ENCODE data around the gene USP37.

The USP37 gene

GRCh38 chr2:218425531-218425930 lies 142.6 kb downstream of the USP37 start:
- TF ChIP-seq POLR2AphosphoS5 (IDR thresholded peaks at IDR 0.05; ENCODE audit: low read depth, low read length): no peak

- TF ChIP-seq POLR2AphosphoS5 (IDR thresholded peaks at IDR 0.05; ENCODE audit: low read depth, low read length) (no peak), SIN3A (IDR thresholded peaks at IDR 0.05; ENCODE audit: borderline replicate concordance, insufficient read depth, low read length) (no peak), FOXP2 (optimal IDR thresholded peaks at IDR 0.05; ENCODE audit: borderline replicate concordance, extremely low read depth, extremely low read length, insufficient read depth) (no peak), TAF1 (IDR thresholded peaks at IDR 0.05; ENCODE audit: borderline replicate concordance, insufficient read depth, low read length) (no peak), REST (IDR thresholded peaks at IDR 0.05; ENCODE audit: insufficient read depth in 1 of 2, low read depth in 2 of 2, low read length in 2 of 2) (no peak)
These were observed 144.6 kb downstream of the USP37 start for GRCh38 chr2:218423584-218423983.

GRCh38 chr2:218422403-218423086 lies 145.6 kb downstream of the USP37 start:
- no peak for TF ChIP-seq FOXP2 (optimal IDR thresholded peaks at IDR 0.05; ENCODE audit: borderline replicate concordance, extremely low read depth, extremely low read length, insufficient read depth)
- TF ChIP-seq SIN3A (IDR thresholded peaks at IDR 0.05; ENCODE audit: borderline replicate concordance, insufficient read depth, low read length): no peak
- no peak for TF ChIP-seq TAF1 (IDR thresholded peaks at IDR 0.05; ENCODE audit: borderline replicate concordance, insufficient read depth, low read length)
- no peak for TF ChIP-seq REST (IDR thresholded peaks at IDR 0.05; ENCODE audit: insufficient read depth in 1 of 2, low read depth in 2 of 2, low read length in 2 of 2)
- no peak for TF ChIP-seq POLR2AphosphoS5 (IDR thresholded peaks at IDR 0.05; ENCODE audit: low read depth, low read length)

- TF ChIP-seq REST (IDR thresholded peaks at IDR 0.05; ENCODE audit: insufficient read depth in 1 of 2, low read depth in 2 of 2, low read length in 2 of 2): no peak
- no peak for TF ChIP-seq POLR2AphosphoS5 (IDR thresholded peaks at IDR 0.05; ENCODE audit: low read depth, low read length)
- no peak for TF ChIP-seq SIN3A (IDR thresholded peaks at IDR 0.05; ENCODE audit: borderline replicate concordance, insufficient read depth, low read length)
- no peak for TF ChIP-seq TAF1 (IDR thresholded peaks at IDR 0.05; ENCODE audit: borderline replicate concordance, insufficient read depth, low read length)
- no peak for TF ChIP-seq FOXP2 (optimal IDR thresholded peaks at IDR 0.05; ENCODE audit: borderline replicate concordance, extremely low read depth, extremely low read length, insufficient read depth)
These were observed 147.1 kb downstream of the USP37 start for GRCh38 chr2:218421027-218421426.

GRCh38 chr2:218419630-218420216 lies 148.4 kb downstream of the USP37 start:
- no peak for TF ChIP-seq POLR2AphosphoS5 (IDR thresholded peaks at IDR 0.05; ENCODE audit: low read depth, low read length)
- no peak for TF ChIP-seq TAF1 (IDR thresholded peaks at IDR 0.05; ENCODE audit: borderline replicate concordance, insufficient read depth, low read length)
- no peak for TF ChIP-seq REST (IDR thresholded peaks at IDR 0.05; ENCODE audit: insufficient read depth in 1 of 2, low read depth in 2 of 2, low read length in 2 of 2)
- TF ChIP-seq FOXP2 (optimal IDR thresholded peaks at IDR 0.05; ENCODE audit: borderline replicate concordance, extremely low read depth, extremely low read length, insufficient read depth): no peak
- TF ChIP-seq SIN3A (IDR thresholded peaks at IDR 0.05; ENCODE audit: borderline replicate concordance, insufficient read depth, low read length): no peak

Data from PFSK-1 (cell line).